G401.6 (cell line): Measurements from ENCODE around the gene EVI5.
"Not testable (repeated sequence)": the region's sequence is repeated elsewhere in the genome, so short reads cannot be mapped to it uniquely, and the experiment has no call there.

ENCODE experiments used
- FAIRE-seq: peaks from 2 replicates; lab custom pipeline; 2012; peaks lifted over from hg19 to GRCh38; lab: Jason Lieb, UNC

EVI5 gene

DNA sequence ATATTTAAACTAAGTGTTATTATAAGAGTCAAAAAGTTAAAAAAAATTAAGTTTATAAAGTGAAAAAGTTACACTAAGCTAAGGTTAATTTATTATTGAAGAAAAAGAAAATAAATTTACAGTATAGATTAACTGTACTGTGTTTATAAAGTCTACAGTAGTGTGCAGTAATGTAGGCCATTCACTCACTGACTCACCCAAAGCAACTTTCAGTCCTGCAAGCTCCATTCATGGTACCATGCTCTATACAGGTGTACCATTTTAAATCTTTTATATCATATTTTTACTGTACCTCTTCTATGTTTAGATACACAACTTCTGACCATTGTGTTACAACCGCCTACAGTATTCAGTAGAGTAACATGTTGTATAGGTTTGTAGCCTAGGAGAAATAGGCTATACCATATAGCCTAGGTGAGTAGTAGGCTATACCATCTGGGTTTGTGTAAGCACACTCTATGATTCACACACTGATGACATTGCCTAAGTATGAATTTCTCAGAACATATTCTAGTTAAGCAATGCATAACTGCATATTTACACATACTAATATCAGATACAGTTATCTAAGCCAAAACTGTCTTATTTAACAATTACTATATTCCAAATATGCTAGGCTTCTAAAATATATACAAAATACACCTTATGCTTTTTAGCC, 217.6 kb downstream of the EVI5 start:
- FAIRE-seq = peak; percentile 81

DNA sequence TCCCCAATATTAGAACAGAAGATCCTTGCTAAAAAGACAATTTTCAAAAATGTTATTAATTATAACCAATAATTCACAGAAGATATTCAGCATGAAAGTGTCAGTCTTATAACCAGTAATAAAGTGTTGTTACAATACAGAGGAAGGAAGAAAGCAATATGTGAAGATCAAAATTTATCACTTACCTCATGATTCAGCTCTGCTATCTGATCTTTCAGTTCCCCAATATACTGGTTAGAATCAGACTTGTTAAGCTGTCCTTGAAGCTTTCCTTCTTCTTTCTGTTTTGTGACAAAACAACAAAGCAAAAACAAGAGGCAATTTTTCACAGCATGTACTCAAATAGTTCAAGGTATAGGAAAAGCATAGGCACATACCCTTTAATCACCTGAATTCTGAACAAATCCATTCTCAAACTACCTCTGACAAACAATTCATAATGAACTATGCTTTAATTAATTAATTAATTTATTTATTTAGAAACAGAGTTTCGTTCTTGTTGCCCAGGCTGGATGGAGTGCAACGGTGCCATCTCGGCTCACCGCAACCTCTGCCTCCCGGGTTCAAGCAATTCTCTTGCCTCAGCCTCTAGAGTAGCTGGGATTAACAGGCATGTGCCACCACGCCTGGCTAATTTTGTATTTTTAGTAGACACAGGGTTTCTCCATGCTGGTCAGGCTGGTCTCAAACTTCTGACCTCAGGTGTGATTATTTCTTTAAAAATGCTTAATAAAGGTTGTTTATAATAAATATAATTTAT, 221.3 kb downstream of the EVI5 start:
- FAIRE-seq = no peak

DNA sequence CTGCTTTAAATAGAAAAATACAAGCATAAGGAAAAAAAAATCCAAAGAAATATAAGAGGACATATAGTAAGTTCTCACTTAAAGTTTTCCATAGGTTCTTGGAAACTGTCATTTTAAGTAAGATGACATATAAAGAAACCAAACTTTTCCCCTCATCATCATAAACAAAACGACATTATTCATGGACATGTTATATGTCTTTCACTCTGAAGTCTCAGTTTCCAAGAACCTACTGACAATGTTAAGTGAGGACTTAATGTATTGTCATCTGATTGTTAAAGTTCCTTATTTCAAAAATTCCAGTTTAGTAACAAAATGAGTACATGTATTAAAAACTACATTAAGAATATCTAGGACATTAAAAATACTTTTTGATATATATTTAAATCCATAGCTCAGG, 228.6 kb downstream of the EVI5 start:
- FAIRE-seq = peak; percentile 92

DNA sequence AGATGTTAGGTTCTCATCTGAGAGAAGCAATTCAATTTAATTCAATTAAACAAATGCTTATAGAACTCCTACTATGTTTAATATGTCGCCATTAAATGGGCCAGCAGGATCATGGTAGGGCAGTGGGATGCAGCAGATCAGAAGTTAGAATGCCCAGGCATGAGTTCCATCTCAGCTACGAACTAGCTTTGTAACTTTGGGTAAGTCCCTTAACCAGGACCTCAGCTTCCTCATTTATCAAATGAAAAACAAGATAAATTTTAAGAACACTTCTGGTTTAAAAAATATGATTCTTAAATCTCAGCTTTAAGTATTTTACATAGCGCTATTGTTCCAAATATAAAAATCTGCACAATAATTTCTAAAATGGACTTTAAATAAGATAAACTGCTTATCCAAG, 230.7 kb downstream of the EVI5 start:
- no peak for FAIRE-seq

DNA sequence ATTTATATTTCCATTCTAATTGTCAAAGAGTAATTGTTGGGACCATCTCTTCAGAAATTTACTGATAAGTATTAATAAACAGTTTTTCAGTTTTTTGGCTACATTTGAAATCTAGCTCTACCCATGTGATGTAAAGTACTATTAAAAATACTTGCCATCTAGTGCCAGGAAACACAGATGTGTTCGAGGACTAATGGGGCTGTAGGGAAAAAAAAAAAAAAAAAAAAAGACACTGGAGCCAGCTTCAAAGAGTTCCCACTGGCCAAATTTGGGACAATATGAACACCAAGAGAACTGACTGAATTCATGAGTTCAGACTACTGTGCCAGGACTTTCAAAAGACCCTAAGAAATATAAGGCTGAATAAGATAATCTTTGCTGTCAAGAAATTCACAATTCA, 233.0 kb downstream of the EVI5 start:
- no peak for FAIRE-seq

DNA sequence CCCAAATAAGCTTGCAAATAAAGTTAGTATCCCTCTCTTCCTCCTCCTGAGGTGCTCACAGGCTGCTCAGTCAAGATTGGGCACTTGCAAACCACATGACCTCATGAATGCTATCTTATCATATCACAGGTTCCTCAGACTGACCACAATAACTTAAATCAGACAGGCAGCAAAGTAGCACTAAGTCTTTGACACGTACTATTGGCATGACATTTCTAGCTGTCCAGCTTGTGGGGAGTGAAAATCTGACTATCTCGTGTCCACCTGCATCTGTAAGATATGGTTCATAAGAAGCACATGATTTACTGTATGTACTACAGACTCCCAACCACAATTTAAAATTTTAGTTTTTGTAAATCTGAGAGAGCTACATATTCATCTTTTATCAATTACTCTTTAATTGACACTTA, 240.1 kb downstream of the EVI5 start:
- no peak for FAIRE-seq

DNA sequence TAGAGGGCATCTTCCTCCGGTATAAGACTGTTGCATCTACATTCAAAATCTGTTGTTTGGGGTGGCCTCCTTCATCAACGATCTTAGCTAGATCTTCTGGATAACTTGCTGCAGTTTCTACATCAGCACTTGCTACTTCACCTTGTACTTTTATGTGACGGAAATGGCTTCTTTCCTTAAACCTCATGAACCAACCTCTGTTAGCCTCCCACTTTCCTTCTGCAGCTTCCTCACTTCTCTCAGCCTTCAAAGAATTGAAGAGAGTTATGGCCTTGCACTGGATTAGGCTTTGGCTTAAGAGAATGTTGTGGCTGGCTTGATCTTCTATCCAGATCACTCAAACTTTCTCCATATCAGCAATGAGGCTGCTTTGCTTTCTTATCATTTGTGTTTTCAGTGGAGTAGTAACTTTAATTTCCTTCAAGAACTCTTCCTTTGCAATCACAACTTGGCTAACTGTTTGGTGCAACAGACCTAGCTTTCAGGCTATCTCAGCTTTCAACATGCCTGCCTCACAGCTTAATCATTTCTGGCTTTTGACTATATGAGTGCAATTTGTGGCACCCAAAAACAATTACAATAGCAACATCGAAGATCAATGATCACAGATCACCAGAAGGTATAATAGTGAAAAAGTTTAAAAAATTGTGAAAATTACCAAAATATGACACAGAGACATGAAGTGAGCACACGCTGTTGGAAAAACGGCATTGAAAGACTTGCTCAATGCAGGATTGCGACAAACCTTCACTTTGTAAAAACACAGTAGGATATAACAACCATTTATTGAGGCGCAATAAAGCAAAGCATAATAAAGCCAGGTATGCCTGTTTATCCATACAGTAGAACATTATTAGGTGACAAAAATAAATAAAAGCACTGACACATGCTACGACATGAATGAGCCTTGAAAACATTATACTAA, 241.5 kb downstream of the EVI5 start:
- FAIRE-seq = no peak

DNA sequence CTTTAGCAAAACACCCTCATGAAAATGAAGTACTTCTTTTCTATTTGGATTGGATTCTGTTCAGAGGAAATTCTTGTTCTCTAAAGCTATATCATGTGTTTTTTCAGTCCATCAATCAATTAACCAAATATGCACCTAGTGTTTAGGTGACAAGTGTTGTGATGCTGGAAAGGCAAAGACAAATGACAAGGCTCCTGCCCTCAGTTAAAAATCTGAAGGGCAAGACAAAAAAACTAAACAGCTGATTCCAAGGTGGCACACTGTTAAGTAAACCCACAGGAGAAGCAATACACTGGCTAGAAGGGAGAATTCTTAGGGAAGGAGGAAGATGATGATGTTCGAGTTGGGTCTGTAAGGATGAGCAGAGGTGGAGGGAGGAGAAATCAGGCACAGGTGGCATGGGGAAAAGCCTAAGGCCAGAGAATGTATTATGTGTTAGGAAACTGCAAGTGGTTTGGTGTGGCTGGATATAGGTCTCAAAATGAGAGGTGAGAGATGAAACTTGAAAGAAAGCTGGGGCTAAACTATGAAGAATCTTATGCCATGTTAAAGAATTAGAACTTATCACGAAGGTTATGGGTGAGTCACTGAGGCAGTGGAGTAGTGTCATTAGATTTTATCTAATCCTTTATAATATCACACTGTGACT, 246.4 kb downstream of the EVI5 start:
- FAIRE-seq = no peak

DNA sequence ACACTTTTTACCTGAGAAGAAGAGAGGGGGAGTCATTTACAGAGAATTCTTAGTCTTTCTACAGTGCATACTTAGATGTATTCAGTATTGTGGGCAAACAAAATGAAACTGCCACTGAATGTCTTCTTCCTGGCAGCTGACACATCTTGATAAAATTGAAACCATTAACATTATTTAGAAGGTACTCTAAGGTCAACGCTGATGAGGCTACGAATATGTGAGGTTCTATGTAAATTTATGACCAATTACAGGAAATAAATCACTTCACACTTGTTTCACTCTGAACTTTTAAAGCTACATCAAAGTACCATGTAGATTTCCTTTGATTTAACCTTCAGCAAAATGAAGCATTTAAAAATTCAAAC, 246.9 kb downstream of the EVI5 start:
- FAIRE-seq = no peak

DNA sequence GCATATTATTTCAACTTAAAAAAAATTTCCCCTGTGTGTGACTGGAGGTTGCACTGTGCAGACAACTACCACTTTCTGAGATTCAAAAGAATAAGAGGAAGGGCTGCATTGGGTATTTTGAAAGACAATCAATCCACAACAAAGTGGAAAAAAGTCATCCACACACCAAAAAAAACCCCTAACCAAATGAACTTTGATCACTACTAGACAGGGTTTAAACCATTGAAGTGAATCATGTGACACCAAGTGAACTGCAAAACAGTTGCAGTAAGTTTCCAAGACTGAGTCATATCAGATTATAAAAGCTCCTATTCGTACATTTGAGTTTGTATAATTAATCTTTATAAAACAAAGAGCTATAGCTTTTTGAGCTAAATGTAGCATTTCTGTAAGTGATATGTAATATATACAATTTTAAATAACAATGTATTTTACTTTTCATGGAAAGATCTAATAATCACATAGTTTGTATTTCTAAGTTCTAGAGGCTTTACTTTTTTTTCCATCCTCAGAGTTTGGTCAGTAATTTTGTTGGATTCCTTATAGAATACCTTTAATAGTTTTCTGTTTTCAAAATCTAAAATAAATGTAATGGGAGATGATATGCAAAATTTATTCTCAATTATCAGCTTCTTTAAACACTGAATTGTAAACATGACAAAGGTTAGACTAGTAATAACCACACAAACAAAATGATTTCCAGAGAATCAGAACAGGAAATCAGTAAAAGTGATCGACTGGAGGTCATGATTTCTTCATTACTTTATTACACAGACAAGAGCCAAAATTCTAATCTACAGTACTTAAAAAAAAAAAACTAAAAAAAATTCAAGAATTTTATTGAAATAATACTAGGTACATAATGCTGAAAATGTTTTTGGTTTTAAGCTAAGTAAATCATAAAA, 247.7 kb downstream of the EVI5 start:
- FAIRE-seq = peak; percentile 61

DNA sequence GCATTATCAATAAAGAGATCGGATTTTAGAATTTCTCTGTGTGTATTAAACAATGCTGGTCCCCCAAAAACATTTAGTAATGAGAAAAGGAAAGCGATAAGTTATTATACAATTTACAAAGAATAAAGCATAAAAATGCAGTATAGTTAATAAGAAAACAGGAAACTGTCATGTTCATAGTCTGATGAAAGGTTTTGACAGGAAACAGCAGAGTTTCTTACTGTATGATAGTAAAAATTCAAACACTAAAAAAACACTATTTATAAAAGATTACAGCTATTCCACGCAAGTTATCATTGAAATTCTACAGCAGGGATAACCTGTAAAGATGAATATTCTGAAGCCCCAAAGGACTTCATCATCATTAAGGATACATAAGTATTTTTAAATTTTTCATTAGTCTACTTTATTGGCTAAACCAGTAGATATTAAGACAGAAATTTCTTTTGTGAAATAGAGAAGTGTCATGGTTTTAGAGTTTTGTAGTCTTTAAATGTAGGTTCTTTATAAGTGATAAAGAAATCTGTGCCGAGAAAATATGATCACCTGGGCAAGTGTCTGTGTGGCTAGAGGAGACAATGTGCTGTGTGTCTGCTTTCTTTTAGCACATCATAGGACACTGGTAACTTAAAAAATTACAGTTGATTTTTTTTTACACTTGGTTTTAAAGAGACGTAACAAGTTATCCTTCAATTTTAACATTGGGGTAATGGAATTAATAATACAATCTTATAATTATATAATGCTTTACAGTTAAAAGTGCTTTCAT, 248.5 kb downstream of the EVI5 start:
- FAIRE-seq = peak; percentile 17

DNA sequence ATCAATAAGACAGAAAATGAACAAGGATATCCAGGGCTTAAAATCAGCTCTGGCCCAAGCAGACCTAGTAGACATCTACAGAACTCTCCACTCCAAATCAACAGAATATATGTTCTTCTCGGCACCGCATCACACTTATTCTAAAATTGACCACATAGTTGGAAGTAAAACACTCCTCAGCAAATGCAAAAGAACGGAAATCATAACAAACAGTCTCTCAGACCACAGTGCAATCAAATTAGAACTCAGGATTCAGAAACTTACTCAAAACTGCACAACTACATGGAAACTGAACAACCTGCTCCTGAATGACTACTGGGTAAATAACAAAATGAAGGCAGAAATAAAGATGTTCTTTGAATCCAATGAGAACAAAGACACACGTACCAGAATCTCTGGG, 252.5 kb downstream of the EVI5 start:
- not testable (repeated sequence) for FAIRE-seq

DNA sequence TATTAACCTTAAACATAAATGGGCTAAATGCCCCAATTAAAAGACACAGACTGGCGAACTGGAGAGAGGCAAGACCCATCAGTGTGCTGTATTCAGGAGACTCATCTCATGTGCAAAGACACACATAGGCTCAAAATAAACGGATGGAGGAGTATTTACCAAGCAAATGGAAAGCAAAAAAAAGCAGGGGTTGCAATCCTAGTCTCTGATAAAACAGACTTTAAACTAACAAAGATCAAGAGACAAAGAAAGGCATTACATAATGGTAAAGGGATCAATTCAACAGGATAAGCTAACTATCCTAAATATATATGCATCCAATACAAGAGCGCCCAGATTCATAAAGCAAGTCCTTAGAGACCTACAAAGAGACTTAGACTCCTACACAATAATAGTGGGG, 253.0 kb downstream of the EVI5 start:
- FAIRE-seq = not testable (repeated sequence)

DNA sequence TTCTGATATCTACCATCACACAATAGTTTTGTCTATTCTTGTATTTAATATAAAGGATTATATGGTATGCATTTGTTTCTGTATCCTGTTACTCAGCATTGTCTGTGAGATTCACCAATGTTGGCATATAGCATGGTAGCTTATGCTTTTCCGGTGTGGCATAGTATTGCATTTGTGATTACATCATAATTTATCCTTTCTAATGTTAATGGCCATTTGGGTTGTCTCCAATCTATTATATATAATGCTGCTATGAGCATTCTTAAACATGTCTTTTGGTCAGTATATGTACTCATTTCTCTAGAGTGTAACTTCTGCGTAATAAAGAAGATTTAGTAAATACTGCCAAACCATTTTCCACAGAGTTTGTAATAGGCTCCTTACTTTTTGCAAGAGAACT, 257.2 kb downstream of the EVI5 start:
- FAIRE-seq = no peak

DNA sequence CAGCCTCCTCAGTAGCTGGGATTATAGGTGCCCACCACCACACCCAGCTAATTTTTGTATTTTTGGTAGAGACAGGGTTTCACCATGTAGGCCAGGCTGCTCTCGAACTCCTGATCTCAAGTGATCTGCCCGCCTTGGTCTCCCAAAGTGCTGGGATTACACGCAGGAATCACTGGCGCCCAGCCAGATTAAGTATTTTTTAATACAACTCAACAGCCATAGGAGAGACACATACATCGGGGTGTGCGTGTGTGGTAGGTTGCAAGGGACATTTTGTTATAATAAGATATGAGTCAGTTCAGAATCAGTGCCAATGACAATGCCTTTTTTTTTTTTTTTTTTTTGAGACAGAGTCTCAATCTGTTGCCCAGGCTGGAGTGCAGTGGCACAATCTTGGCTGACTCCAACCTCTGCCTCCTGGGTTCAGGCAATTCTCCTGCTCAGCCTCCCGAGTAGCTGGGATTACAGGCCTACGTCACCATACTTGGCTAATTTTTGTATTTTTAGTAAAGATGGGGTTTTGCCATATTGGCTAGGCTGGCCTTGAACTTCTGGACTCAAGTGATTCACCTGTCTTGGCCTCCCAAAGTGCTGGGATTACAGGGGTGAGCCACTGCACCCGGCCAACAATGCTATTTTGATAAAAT, 259.8 kb downstream of the EVI5 start:
- not testable (repeated sequence) for FAIRE-seq

DNA sequence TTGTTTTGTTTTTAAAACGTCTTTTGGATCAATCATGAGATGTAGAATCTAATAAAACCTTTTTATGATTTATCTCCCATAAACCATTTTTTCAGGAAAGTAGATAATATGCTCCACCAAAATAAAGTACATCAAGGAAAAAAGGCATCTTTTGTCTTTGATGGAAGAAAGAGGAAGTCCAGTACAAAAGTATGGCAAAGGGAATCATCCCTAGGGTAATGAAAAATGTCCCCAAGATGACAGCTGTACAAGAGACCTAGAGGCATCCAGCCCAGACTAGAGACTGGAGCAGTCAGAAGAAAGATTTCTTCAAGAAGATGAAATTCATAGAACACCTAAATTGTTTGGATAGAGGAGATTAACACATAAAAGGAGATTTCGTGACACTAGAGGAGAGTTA, 265.9 kb downstream of the EVI5 start:
- FAIRE-seq = no peak

DNA sequence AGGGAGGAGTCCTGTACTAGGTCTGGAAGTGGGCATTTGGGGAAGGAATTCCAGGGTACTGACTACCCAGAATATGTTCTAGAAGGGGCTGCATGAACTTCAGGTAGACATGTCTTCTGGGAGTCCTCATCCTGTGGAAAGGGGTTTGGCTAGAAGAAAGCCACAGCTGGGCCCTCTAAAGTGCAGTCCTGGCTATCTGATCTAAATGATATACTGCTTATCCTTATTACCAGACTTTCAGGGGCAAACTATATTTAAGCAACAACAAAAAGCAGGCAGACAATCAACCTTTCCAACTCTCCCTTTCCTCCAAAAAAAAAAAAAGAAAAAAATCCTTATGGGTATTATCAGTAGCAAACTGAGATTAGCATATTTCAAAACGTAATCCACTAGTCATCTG, 268.3 kb downstream of the EVI5 start:
- no peak for FAIRE-seq

DNA sequence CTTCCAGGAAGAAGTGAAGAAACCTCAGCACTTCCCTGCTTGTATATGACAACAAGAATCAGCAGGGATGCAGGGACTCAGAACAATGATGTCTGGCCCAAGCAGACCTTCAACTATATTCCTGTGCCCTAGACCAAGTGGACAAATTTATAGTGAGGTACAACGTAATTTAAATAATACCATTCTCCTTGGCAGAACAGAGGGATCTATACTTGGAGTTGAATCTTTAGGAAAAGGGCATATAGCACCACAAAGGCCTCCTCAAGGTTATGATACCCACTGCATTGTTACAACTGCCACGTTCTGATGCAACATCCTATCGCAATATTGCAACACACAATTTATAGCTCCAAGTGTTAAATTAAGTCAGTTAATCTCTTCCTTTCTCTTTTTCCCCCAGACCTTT, 269.1 kb downstream of the EVI5 start:
- FAIRE-seq = no peak

DNA sequence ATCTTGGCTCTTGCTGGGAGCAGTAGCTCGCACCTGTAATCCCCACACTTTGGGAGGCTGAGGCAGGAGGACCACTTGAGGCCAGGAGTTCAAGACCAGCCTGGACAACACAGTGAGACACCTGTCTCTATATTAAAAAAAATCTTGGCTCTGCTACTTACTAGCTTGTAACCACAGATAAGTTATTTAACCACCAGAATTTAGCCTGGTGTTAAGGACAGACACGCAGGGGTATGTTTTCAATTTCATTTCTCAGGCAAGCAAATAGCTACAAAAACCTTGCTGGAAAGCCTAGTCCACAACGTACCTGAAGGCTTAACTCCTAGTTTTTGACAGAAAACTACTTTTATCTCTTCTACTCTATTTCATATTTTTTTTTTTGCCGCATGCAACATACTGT, 273.4 kb downstream of the EVI5 start:
- FAIRE-seq = no peak

DNA sequence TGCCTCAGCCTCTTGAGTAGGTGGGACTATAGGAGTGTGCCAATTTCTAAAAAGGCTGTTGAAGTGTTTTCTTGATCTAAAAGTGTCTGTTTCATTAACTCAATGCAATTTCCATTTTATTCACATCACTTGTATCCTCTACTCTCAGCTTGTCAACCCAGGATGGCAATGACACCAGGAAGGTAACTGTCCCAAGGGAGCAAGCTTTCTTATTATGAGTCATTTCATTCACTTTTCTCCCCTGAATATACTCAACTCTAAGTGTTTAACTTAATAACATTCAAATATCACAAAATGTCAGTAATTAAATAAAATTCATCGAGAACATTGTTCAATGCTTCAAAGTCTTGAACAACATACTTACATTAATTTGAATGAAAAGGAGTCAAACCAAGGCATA, 275.3 kb downstream of the EVI5 start:
- FAIRE-seq = no peak
